GM18951 (cell line): Measurements from ENCODE around the gene SLC10A3.

Experiments
- POLR2A ChIP-seq: IDR thresholded peaks from 4 replicates; pipeline ENCODE4 v1.6.1; 2011; ENCODE audit warnings: mild to moderate bottlenecking; ENCODE audit not compliant: insufficient read length, insufficient read depth; ENCODE audit errors: extremely low read depth
- in situ Hi-C: fragments of 300-500 bp; cut with MboI; formaldehyde crosslinking; loops from one replicate; pipeline ENCODE4 v1.12.0; 2022; ENCODE audit warnings: low sequenced_read_pairs, mixed read lengths, inconsistent platforms; ENCODE audit not compliant: unreplicated experiment

SLC10A3 gene

DNA sequence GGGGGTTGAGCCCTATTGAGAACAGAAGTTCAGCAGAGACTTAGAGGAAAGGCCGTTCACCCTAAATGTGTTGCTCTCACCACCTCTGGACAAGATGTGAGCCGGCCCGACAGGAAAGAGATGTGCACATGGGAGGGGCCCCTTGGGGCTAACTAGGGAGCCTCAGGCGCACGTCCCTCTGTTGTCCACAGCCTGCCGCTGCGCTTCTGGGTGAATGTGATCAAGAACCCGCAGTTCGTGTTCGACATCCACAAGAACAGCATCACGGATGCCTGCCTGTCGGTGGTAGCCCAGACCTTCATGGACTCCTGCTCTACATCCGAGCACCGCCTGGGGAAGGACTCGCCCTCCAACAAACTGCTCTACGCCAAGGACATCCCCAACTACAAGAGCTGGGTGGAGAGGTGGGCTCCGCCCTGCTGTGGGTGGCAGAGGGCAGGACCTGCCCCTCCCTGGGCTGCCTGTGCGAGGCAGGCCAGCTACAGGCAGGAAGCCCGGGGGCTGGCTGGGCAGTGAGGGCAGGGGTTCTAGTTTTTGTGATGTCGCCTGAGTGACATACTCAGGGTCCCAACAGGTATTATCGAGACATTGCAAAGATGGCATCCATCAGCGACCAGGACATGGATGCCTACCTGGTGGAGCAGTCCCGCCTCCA is 19.4 kb downstream of the SLC10A3 start:
- no peak for TF ChIP-seq POLR2A
- in situ Hi-C loops = no loop called here

GRCh38 chrX:154470434-154470833 is 20.0 kb downstream of the SLC10A3 start:
- in situ Hi-C loops = no loop called here
- TF ChIP-seq POLR2A = no peak

GRCh38 chrX:154469880-154470279 is 20.5 kb downstream of the SLC10A3 start:
- in situ Hi-C loops = no loop called here
- TF ChIP-seq POLR2A = no peak

DNA sequence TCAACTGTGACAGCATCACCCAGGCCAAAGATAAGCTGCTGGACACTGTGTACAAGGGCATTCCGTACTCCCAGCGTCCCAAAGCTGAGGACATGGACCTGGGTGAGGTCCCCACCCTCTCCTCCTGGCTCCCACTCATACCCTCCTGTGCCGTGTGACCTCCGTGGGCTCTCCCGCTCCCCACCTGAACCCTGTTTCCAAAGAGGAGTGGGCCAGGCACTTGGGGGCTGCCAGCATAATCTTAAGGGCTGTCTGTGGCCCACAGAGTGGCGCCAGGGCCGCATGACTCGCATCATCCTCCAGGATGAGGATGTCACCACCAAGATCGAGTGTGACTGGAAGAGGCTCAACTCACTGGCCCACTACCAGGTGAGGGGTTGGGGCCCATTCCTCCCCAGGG is 21.3 kb downstream of the SLC10A3 start:
- TF ChIP-seq POLR2A = no peak
- in situ Hi-C loops = no loop called here

DNA sequence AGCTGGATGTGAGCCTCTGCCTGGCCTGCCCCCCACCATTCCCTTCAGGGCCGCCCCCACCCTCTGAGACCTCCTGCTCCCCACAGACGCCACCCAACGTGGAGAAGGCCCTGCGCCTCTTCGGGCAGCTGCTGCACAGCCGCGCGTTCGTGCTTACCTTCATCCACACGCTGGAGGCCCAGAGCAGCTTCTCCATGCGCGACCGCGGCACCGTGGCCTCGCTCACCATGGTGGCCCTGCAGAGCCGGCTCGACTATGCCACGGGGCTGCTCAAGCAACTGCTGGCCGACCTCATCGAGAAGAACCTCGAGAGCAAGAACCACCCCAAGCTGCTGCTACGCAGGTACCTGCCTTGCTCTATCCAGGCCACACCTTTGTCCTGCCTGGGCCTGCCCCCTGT is 22.2 kb downstream of the SLC10A3 start:
- in situ Hi-C loops = no loop called here
- TF ChIP-seq POLR2A = no peak

DNA sequence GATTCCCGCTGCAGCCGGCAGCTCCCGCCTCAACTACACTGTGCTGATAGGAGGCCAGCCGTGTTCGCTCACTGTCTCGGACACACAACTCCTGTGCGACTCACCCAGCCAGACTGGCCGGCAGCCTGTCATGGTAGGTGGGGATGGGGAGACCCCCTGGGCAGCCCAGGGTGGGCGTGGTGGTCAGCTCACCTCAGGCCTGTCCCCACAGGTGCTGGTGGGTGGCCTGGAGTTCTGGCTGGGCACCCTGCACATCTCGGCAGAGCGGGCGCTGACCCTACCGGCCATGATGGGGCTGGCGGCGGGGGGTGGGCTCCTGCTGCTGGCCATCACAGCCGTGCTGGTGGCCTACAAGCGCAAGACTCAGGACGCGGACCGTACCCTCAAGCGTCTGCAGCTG is 22.9 kb downstream of the SLC10A3 start:
- in situ Hi-C loops = no loop called here

DNA sequence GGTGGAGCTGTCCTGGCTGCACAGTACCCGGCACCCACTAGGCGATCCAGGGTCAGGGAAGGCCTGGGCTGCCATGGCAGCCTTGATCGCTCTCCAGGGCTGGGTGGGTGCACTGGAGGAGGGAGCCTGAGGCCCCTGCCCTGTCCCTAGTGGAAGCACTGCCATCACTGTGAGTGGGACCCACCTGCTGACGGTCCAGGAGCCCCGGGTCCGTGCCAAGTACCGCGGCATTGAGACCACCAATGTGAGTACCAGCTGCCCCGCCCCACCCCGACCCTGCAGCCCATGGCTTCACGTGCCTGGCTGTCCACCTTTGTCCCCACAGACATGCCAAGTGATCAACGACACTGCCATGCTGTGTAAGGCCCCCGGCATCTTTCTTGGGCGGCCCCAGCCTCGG is 23.5 kb downstream of the SLC10A3 start:
- no peak for TF ChIP-seq POLR2A
- in situ Hi-C loops = no loop called here

More for the DNA sequence above, 22.9 kb downstream of the SLC10A3 start:
- TF ChIP-seq POLR2A = no peak

GRCh38 chrX:154466036-154466435 is 24.4 kb downstream of the SLC10A3 start:
- TF ChIP-seq POLR2A = no peak
- in situ Hi-C loops = no loop called here

GRCh38 chrX:154465601-154466000 is 24.8 kb downstream of the SLC10A3 start:
- in situ Hi-C loops = no loop called here
- no peak for TF ChIP-seq POLR2A

- TF ChIP-seq POLR2A = no peak
- in situ Hi-C loops = no loop called here
Observed at GRCh38 chrX:154464806-154465365, 25.5 kb downstream of the SLC10A3 start.

- TF ChIP-seq POLR2A = no peak
- in situ Hi-C loops = no loop called here
Observed at GRCh38 chrX:154463611-154464220, 26.7 kb downstream of the SLC10A3 start.

GRCh38 chrX:154462396-154462795 is 28.0 kb downstream of the SLC10A3 start:
- no peak for TF ChIP-seq POLR2A
- in situ Hi-C loops = no loop called here

- in situ Hi-C loops = no loop called here
- no peak for TF ChIP-seq POLR2A
Observed at GRCh38 chrX:154460326-154460725, 30.1 kb downstream of the SLC10A3 start.

- TF ChIP-seq POLR2A = no peak
- in situ Hi-C loops = no loop called here
Observed at GRCh38 chrX:154459832-154460231, 30.6 kb downstream of the SLC10A3 start.
